H1 (cell line): ENCODE data around the gene DYRK2. TPM values are rescaled to one million over a fixed set of nuclear protein-coding genes. Genes with fewer than 3 reads are reported as not detected.

Source experiments
- CTCF ChIA-PET: fragments of 300-600 bp; sonication (Branson Sonifier 250); formaldehyde crosslinking; loops from one replicate; lab custom pipeline; 2021; ENCODE audit not compliant: partially characterized antibody; lab: Charles Lee
- POLR2A ChIA-PET: fragments of 300-600 bp; sonication (Branson Sonifier 250); formaldehyde crosslinking; loops from one replicate; lab custom pipeline; 2021; ENCODE audit warnings: inconsistent platforms; ENCODE audit not compliant: partially characterized antibody; lab: Charles Lee
- DNase-seq, 2 experiments: peaks; one replicate each; pipeline versions ENCODE4 v3.0.0 to v3.0.0-alpha.2; 2010 to 2022; ENCODE audit warnings: low spot score in 2 of 2, low read depth in 1 of 2, mixed read lengths in 1 of 2
- FAIRE-seq: peaks from 2 replicates; lab custom pipeline; 2011; peaks lifted over from hg19 to GRCh38; lab: Jason Lieb, UNC
- H2AFZ ChIP-seq: 2 replicates; pipeline ENCODE4 v1.8.1; 2012; ENCODE audit warnings: low read length, inconsistent platforms
- H2AK5ac ChIP-seq: 2 replicates; pipeline ENCODE4 v1.6.1; 2013; ENCODE audit warnings: low read depth, low read length
- H2BK120ac ChIP-seq: replicated peaks from 2 replicates; pipeline ENCODE3; 2013; ENCODE audit warnings: low read depth, low read length, inconsistent platforms
- H2BK12ac ChIP-seq: 2 replicates; pipeline ENCODE4 v1.6.1; 2013; ENCODE audit warnings: low read depth, low read length
- H2BK15ac ChIP-seq: 2 replicates; pipeline ENCODE4 v1.6.1; 2013; ENCODE audit warnings: low read length
- H2BK20ac ChIP-seq: 2 replicates; pipeline ENCODE4 v1.6.1; 2013; ENCODE audit warnings: low read length
- H2BK5ac ChIP-seq: 2 replicates; pipeline ENCODE4 v1.6.1; 2013; ENCODE audit warnings: low read depth, low read length
- H3K14ac ChIP-seq: 2 replicates; pipeline ENCODE4 v1.6.1; 2013; ENCODE audit warnings: inconsistent platforms; ENCODE audit not compliant: insufficient read length
- H3K18ac ChIP-seq: 2 replicates; pipeline ENCODE4 v1.6.1; 2013; ENCODE audit warnings: low read length; ENCODE audit errors: extremely low read depth
- H3K23ac ChIP-seq: 2 replicates; pipeline ENCODE4 v1.6.1; 2013; ENCODE audit warnings: inconsistent platforms; ENCODE audit not compliant: insufficient read length
- H3K23me2 ChIP-seq: 2 replicates; pipeline ENCODE4 v1.6.1; 2013; ENCODE audit warnings: low read depth, low read length
- H3K27ac ChIP-seq: 2 replicates; pipeline ENCODE4 v1.6.1; 2011; ENCODE audit warnings: low read depth, low read length, inconsistent platforms
- H3K27me3 ChIP-seq, 4 experiments: replicated peaks in 1 of 4; 1 replicate in 1 of 4; 2 replicates in 3 of 4; pipeline versions ENCODE4 v1.6.1 to v1.8.1; 2011 to 2013; ENCODE audit warnings: low read length in 3 of 4, mild to moderate bottlenecking in 3 of 4, inconsistent platforms in 2 of 4, mixed read lengths in 2 of 4, moderate library complexity in 1 of 4; ENCODE audit not compliant: control insufficient read depth in 3 of 4, insufficient read depth in 3 of 4; ENCODE audit errors: extremely low read depth in 1 of 4
- H3K36me3 ChIP-seq, 4 experiments: 2 replicates each; pipeline versions ENCODE4 v1.6.1 to v1.8.1; 2011 to 2013; ENCODE audit warnings: mild to moderate bottlenecking in 4 of 4, low read length in 3 of 4, moderate library complexity in 2 of 4, control low read depth in 1 of 4, inconsistent platforms in 1 of 4; ENCODE audit not compliant: insufficient read depth in 4 of 4, control insufficient read depth in 2 of 4
- H3K4ac ChIP-seq: replicated peaks from 2 replicates; pipeline ENCODE3; 2013; ENCODE audit warnings: low read length, low read depth, mixed read lengths, inconsistent platforms; ENCODE audit not compliant: insufficient read length
- H3K4me1 ChIP-seq, 4 experiments: replicated peaks in 1 of 4; 1 replicate in 1 of 4; 2 replicates in 3 of 4; pipeline versions ENCODE4 v1.6.1 to v1.8.1; 2011 to 2013; ENCODE audit warnings: low read length in 3 of 4, inconsistent platforms in 2 of 4, mixed read lengths in 1 of 4; ENCODE audit not compliant: insufficient read depth in 4 of 4, control insufficient read depth in 3 of 4
- H3K4me2 ChIP-seq, 2 experiments: 2 replicates each; pipeline versions ENCODE4 v1.6.1 to v1.8.1; 2011 to 2013; ENCODE audit warnings: low read depth in 2 of 2, low read length in 2 of 2, control low read depth in 1 of 2, inconsistent platforms in 1 of 2, mild to moderate bottlenecking in 1 of 2; ENCODE audit not compliant: insufficient read depth in 1 of 2
- H3K4me3 ChIP-seq, 4 experiments: fragments of 200-600, 300-600 bp in 1 of 4; sonication (generic), shearing (Covaris generic), sonication (Bioruptor Twin) in 1 of 4; 2 replicates each; pipeline versions ENCODE4 v1.5.1 to v1.8.1; 2011 to 2016; ENCODE audit warnings: low read length in 4 of 4, low read depth in 3 of 4, control low read depth in 2 of 4, inconsistent platforms in 2 of 4, mild to moderate bottlenecking in 2 of 4, mixed read lengths in 1 of 4, moderate library complexity in 1 of 4; ENCODE audit not compliant: insufficient read depth in 2 of 4; ENCODE audit errors: extremely low read depth in 1 of 4
- H3K56ac ChIP-seq: replicated peaks from 2 replicates; pipeline ENCODE3; 2013; ENCODE audit warnings: low read depth, mild to moderate bottlenecking, mixed read lengths, low read length, inconsistent platforms; ENCODE audit not compliant: insufficient read length
- H3K79me1 ChIP-seq: 2 replicates; pipeline ENCODE4 v1.6.1; 2013; ENCODE audit warnings: low read depth, low read length, control low read depth
- H3K79me2 ChIP-seq, 2 experiments: 2 replicates each; pipeline versions ENCODE4 v1.6.1 to v1.8.1; 2012 to 2013; ENCODE audit warnings: low read length in 2 of 2, mild to moderate bottlenecking in 2 of 2, inconsistent platforms in 1 of 2; ENCODE audit not compliant: insufficient read depth in 2 of 2, control insufficient read depth in 1 of 2
- H3K9ac ChIP-seq, 4 experiments: replicated peaks in 1 of 4; 1 replicate in 1 of 4; 2 replicates in 3 of 4; pipeline versions ENCODE4 v1.6.1 to v1.8.1; 2011 to 2013; ENCODE audit warnings: low read depth in 3 of 4, low read length in 3 of 4, control low read depth in 2 of 4, mild to moderate bottlenecking in 2 of 4, moderate library complexity in 2 of 4, inconsistent platforms in 1 of 4; ENCODE audit errors: extremely low read depth in 1 of 4
- H3K9me3 ChIP-seq, 2 experiments: 2 replicates each; pipeline versions ENCODE4 v1.6.1 to v1.8.1; 2012 to 2013; ENCODE audit warnings: mild to moderate bottlenecking in 2 of 2, moderate library complexity in 2 of 2, control low read depth in 1 of 2, inconsistent platforms in 1 of 2, low read depth in 1 of 2, low read length in 1 of 2, mixed read lengths in 1 of 2; ENCODE audit not compliant: insufficient read depth in 2 of 2
- H4K20me1 ChIP-seq, 2 experiments: replicated peaks in 1 of 2; 2 replicates each; pipeline versions ENCODE3 to v1.8.1; 2011 to 2013; ENCODE audit warnings: inconsistent platforms in 2 of 2, low read length in 2 of 2, mild to moderate bottlenecking in 1 of 2; ENCODE audit not compliant: insufficient read depth in 2 of 2, control insufficient read depth in 1 of 2
- H4K5ac ChIP-seq: 2 replicates; pipeline ENCODE4 v1.6.1; 2013; ENCODE audit warnings: low read length, low read depth, mixed read lengths, inconsistent platforms; ENCODE audit not compliant: insufficient read length
- H4K8ac ChIP-seq: 2 replicates; pipeline ENCODE4 v1.8.0; 2013; ENCODE audit warnings: mild to moderate bottlenecking, moderate library complexity, low read length, inconsistent platforms; ENCODE audit not compliant: insufficient read depth; ENCODE audit errors: extremely low read depth
- H4K91ac ChIP-seq: replicated peaks from 2 replicates; pipeline ENCODE3; 2013; ENCODE audit warnings: low read length, mixed read lengths, inconsistent platforms; ENCODE audit not compliant: insufficient read length
- EGR1 ChIP-seq: IDR thresholded peaks from 2 replicates; pipeline ENCODE4 v1.6.1; 2011; ENCODE audit warnings: low read depth, low read length, borderline replicate concordance
- NANOG ChIP-seq: IDR thresholded peaks from 2 replicates; pipeline ENCODE4 v1.6.1; 2011; ENCODE audit warnings: low read length, low read depth, mild to moderate bottlenecking, inconsistent platforms; ENCODE audit not compliant: insufficient read depth, poor library complexity, severe bottlenecking
- WGBS, 2 experiments: shearing (Covaris generic) in 1 of 2; methylation state at CpG; one replicate each; pipeline versions ENCODE4 v1.1.6 to v1.1.7; 2013 to 2015; ENCODE audit warnings: low lambda C conversion rate in 2 of 2, mixed read lengths in 2 of 2, inconsistent platforms in 1 of 2, low coverage in 1 of 2, missing lambda C conversion rate in 1 of 2; ENCODE audit not compliant: insufficient replicate concordance in 2 of 2, insufficient coverage in 1 of 2, insufficient read length in 1 of 2; ENCODE audit errors: extremely low coverage in 1 of 2, missing lambda C conversion rate in 1 of 2; 5-methylcytosine and 5-hydroxymethylcytosine counted together
- polyA plus RNA-seq, 7 experiments: library from polyadenylated mRNA; depleted of rRNA in 3 of 7; stranded (reverse) in 5 of 7; unstranded in 2 of 7; fragments of >200 nt in 5 of 7; fragments of 200-250 nt in 2 of 7; gene quantifications; 1 replicate in 5 of 7; 2 replicates in 1 of 7; 4 replicates in 1 of 7; pipeline versions ENCODE4 v1.2.1 to v1.2.3, GENCODE V29; 2011 to 2013; ENCODE audit warnings: missing spikeins in 2 of 7, mixed read lengths in 2 of 7
- total RNA-seq: library from RNA; stranded (reverse); fragmentation: NEBNext Ultra II Directional; extraction: Animal tissue kit (Norgen Biotek cat#: 25700); gene quantifications from 2 replicates; pipeline ENCODE4 v1.2.1, GENCODE V29; 2021

Gene DYRK2
- total and polyA plus RNA-seq, 2 of the 8 experiments (the other 6 are each of a cell fraction or from before 2014, with no cell fraction given) = 11.2 to 31.6 TPM

DNA sequence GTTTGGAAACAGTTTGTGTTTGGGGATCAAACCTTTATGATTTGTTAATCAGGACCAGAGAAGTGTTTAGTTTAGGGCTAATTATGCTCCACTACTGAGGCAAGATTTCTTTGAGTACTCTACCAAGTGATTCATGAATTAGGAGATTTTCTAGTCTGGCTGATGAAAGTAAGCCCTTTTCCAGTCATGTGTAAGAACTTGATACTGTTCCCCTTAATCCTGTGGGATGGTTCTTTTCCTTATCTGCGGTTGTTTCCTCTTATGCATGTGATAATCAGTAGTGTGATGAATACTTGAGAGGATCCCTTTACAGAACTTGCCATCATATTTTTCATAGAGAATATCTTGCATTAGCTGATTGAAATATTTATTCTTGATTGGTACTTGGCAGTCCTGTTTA lies 42.1 kb downstream of the DYRK2 start:
- H3K9ac ChIP-seq = no peak overlapping the region
- no peaks in the 10 kb centered on the region for H3K9me3 ChIP-seq
- H4K5ac ChIP-seq = no peak overlapping the region
- no peak overlapping the region for H2BK5ac ChIP-seq
- H3K4ac ChIP-seq = no peak overlapping the region
- FAIRE-seq (no peak), DNase-seq (no peak)
- H3K56ac ChIP-seq = no peak overlapping the region
- no peak overlapping the region for H2BK20ac ChIP-seq
- H3K79me2 ChIP-seq = no peaks in the 10 kb centered on the region
- H3K18ac ChIP-seq = no peak overlapping the region
- H3K79me1 ChIP-seq = no peaks in the 10 kb centered on the region
- no peak overlapping the region for H2BK12ac ChIP-seq
- ChIA-PET POLR2A (no interaction called here), CTCF (no interaction called here)
- H2AK5ac ChIP-seq = no peak overlapping the region
- no peak overlapping the region for H4K8ac ChIP-seq
- no peak overlapping the region for H4K91ac ChIP-seq
- no peak overlapping the region for H3K14ac ChIP-seq
- H3K4me1 ChIP-seq = 0 out of 7 replicates have a peak, but pooled peaks cover 0 to 3% (median 0%) of the 10 kb centered on the region in 4 experiments
- H2BK120ac ChIP-seq = no peak overlapping the region
- no peak overlapping the region for H3K23ac ChIP-seq
- no peak overlapping the region for H2AFZ ChIP-seq
- H3K36me3 ChIP-seq = no peaks in the 10 kb centered on the region
- H2BK15ac ChIP-seq = no peak overlapping the region
- 86% methylated on average over 1 of the region's 1 CpG; no CpG with 5 or more reads in 1 of the 2 experiments for WGBS, 2 experiments
- peaks cover 0 to 1% (median 0%) of the 10 kb centered on the region in 4 experiments; a peak in 1 of 7 replicates for H3K27me3 ChIP-seq
- H3K23me2 ChIP-seq = no peaks in the 10 kb centered on the region; the same call in 1 of the 2 replicates
- H3K4me2 ChIP-seq = no peak overlapping the region
- H3K27ac ChIP-seq = no peak overlapping the region
- no peak overlapping the region for H3K4me3 ChIP-seq
- H4K20me1 ChIP-seq = no peaks in the 10 kb centered on the region
- TF ChIP-seq EGR1 (no peak), NANOG (no peak)
